HUES48 (cell line): Measurements from ENCODE around the gene TBC1D22A.

Experiments used
- H3K27ac ChIP-seq: one replicate; pipeline ENCODE4 v1.7.0; 2013; ENCODE audit warnings: low read depth, low read length, inconsistent platforms
- H3K27me3 ChIP-seq: 2 replicates; pipeline ENCODE4 v1.6.1; 2013; ENCODE audit warnings: mild to moderate bottlenecking, low read length; ENCODE audit not compliant: control insufficient read depth, insufficient read depth
- H3K36me3 ChIP-seq: 2 replicates; pipeline ENCODE4 v1.6.1; 2013; ENCODE audit warnings: low read length; ENCODE audit not compliant: control insufficient read depth, insufficient read depth
- H3K4me1 ChIP-seq: 2 replicates; pipeline ENCODE4 v1.6.1; 2013; ENCODE audit warnings: mild to moderate bottlenecking, low read length; ENCODE audit not compliant: control insufficient read depth, insufficient read depth
- H3K4me3 ChIP-seq: 2 replicates; pipeline ENCODE4 v1.5.1; 2013; ENCODE audit warnings: mild to moderate bottlenecking, low read depth, low read length
- H3K9ac ChIP-seq: 2 replicates; pipeline ENCODE4 v1.6.1; 2013; ENCODE audit warnings: mild to moderate bottlenecking, low read depth, low read length, moderate library complexity
- H3K9me3 ChIP-seq: 2 replicates; pipeline ENCODE4 v1.6.1; 2013; ENCODE audit warnings: low read length; ENCODE audit not compliant: control insufficient read depth, insufficient read depth

Gene TBC1D22A

GRCh38 chr22:47199261-47199978 lies 437.0 kb downstream of the TBC1D22A start:
- Histone ChIP-seq H3K27me3 (no peaks in the 10 kb centered on the region), H3K9ac (no peak overlapping the region), H3K9me3 (peaks cover 94% of the 10 kb centered on the region)

GRCh38 chr22:47199979-47200272 lies 437.5 kb downstream of the TBC1D22A start:
- no peaks in the 10 kb centered on the region for H3K27me3 ChIP-seq
- no peak overlapping the region for H3K4me3 ChIP-seq
- peaks cover 95% of the 10 kb centered on the region for H3K9me3 ChIP-seq
- no peak overlapping the region for H3K9ac ChIP-seq
- no peaks in the 10 kb centered on the region for H3K36me3 ChIP-seq
- no peaks in the 10 kb centered on the region for H3K4me1 ChIP-seq
- no peak overlapping the region for H3K27ac ChIP-seq

More at GRCh38 chr22:47199261-47199978, 437.0 kb downstream of the TBC1D22A start:
- no peaks in the 10 kb centered on the region for H3K36me3 ChIP-seq
- no peaks in the 10 kb centered on the region for H3K4me1 ChIP-seq
- no peak overlapping the region for H3K27ac ChIP-seq
- H3K4me3 ChIP-seq: no peak overlapping the region

- Histone ChIP-seq H3K4me3 (no peak overlapping the region), H3K9me3 (peaks cover 94% of the 10 kb centered on the region), H3K9ac (no peak overlapping the region), H3K4me1 (no peaks in the 10 kb centered on the region), H3K36me3 (no peaks in the 10 kb centered on the region), H3K27me3 (no peaks in the 10 kb centered on the region), H3K27ac (no peak overlapping the region)
Measured at GRCh38 chr22:47200273-47201051, 438.0 kb downstream of the TBC1D22A start.

- Histone ChIP-seq H3K4me3 (no peak overlapping the region), H3K9me3 (peaks cover 94% of the 10 kb centered on the region), H3K9ac (no peak overlapping the region), H3K27ac (no peak overlapping the region), H3K27me3 (no peaks in the 10 kb centered on the region), H3K4me1 (no peaks in the 10 kb centered on the region), H3K36me3 (no peaks in the 10 kb centered on the region)
Measured at GRCh38 chr22:47201186-47201995, 438.9 kb downstream of the TBC1D22A start.

- no peak overlapping the region for H3K27ac ChIP-seq
- no peaks in the 10 kb centered on the region for H3K36me3 ChIP-seq
- H3K4me1 ChIP-seq: no peaks in the 10 kb centered on the region
- H3K27me3 ChIP-seq: no peaks in the 10 kb centered on the region
- no peak overlapping the region for H3K9ac ChIP-seq
- no peak overlapping the region for H3K4me3 ChIP-seq
- peaks cover 92% of the 10 kb centered on the region for H3K9me3 ChIP-seq
Measured at GRCh38 chr22:47201996-47202818, 439.8 kb downstream of the TBC1D22A start.

- no peaks in the 10 kb centered on the region for H3K36me3 ChIP-seq
- peaks cover 93% of the 10 kb centered on the region for H3K9me3 ChIP-seq
- no peaks in the 10 kb centered on the region for H3K4me1 ChIP-seq
- H3K4me3 ChIP-seq: no peak overlapping the region
- no peak overlapping the region for H3K27ac ChIP-seq
- H3K9ac ChIP-seq: no peak overlapping the region
- no peaks in the 10 kb centered on the region for H3K27me3 ChIP-seq
Measured at GRCh38 chr22:47202819-47203553, 440.5 kb downstream of the TBC1D22A start.

- Histone ChIP-seq H3K27ac (no peak overlapping the region), H3K9ac (no peak overlapping the region), H3K4me1 (no peaks in the 10 kb centered on the region), H3K27me3 (no peaks in the 10 kb centered on the region), H3K4me3 (no peak overlapping the region), H3K9me3 (peaks cover 94% of the 10 kb centered on the region), H3K36me3 (no peaks in the 10 kb centered on the region)
Measured at GRCh38 chr22:47203554-47203991, 441.1 kb downstream of the TBC1D22A start.

- Histone ChIP-seq H3K9ac (no peak overlapping the region), H3K4me3 (no peak overlapping the region), H3K9me3 (peaks cover 93% of the 10 kb centered on the region), H3K36me3 (no peaks in the 10 kb centered on the region), H3K4me1 (no peaks in the 10 kb centered on the region), H3K27me3 (no peaks in the 10 kb centered on the region), H3K27ac (no peak overlapping the region)
Measured at GRCh38 chr22:47204002-47204979, 441.8 kb downstream of the TBC1D22A start.

- Histone ChIP-seq H3K9ac (no peak overlapping the region), H3K4me3 (no peak overlapping the region), H3K27ac (no peak overlapping the region), H3K36me3 (no peaks in the 10 kb centered on the region), H3K9me3 (peaks cover 93% of the 10 kb centered on the region), H3K27me3 (no peaks in the 10 kb centered on the region), H3K4me1 (no peaks in the 10 kb centered on the region)
Measured at GRCh38 chr22:47205081-47205491, 442.6 kb downstream of the TBC1D22A start.
